Right lobe of liver (tissue), 4 donors: ENCODE data around the gene MSTO1.

ENCODE experiments used
- POLR2A ChIP-seq: fragments of 450-650 bp; IDR thresholded peaks from one replicate; pipeline ENCODE4 v1.6.1; 2017; ENCODE audit warnings: antibody characterized with exemption, mild to moderate bottlenecking
- TF ChIP-seq, protein P1 (sequence below), 4 donors: fragments of 200-600 bp in 3 of 4; fragments of 450-650 bp in 1 of 4; IDR thresholded peaks; one replicate each; pipeline versions ENCODE4 v1.5.1 to v1.8.0; 2016 to 2022; ENCODE audit warnings: antibody characterized with exemption in 4 of 4, mild to moderate bottlenecking in 2 of 4
- donor health status: DM: no; HTN: no; CAD: no.
- donor health status: DM: no; HTN: no; CAD: no.
- donor health status: DM: no; HTN: yes; CAD: no.

GRCh38 chr1:155650231-155650757 lies 40.3 kb downstream of the MSTO1 start:
- TF ChIP-seq, protein P1, sequence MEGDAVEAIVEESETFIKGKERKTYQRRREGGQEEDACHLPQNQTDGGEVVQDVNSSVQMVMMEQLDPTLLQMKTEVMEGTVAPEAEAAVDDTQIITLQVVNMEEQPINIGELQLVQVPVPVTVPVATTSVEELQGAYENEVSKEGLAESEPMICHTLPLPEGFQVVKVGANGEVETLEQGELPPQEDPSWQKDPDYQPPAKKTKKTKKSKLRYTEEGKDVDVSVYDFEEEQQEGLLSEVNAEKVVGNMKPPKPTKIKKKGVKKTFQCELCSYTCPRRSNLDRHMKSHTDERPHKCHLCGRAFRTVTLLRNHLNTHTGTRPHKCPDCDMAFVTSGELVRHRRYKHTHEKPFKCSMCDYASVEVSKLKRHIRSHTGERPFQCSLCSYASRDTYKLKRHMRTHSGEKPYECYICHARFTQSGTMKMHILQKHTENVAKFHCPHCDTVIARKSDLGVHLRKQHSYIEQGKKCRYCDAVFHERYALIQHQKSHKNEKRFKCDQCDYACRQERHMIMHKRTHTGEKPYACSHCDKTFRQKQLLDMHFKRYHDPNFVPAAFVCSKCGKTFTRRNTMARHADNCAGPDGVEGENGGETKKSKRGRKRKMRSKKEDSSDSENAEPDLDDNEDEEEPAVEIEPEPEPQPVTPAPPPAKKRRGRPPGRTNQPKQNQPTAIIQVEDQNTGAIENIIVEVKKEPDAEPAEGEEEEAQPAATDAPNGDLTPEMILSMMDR (IDR thresholded peaks at IDR 0.05) = no peak
- no peak for TF ChIP-seq POLR2A
